HEK293T (cell line): ENCODE measurements around the gene CCDC187.

ENCODE experiments used
- CTCF ChIA-PET: fragments of 350-600 bp; formaldehyde crosslinking; extraction: SDS; loops from one replicate; lab custom pipeline; 2021; ENCODE audit warnings: antibody characterized with exemption, inconsistent platforms; lab: Yijun Ruan, JAX
- POLR2A ChIA-PET: fragments of 350-600 bp; formaldehyde crosslinking; extraction: SDS; loops from one replicate; lab custom pipeline; 2020; ENCODE audit warnings: antibody characterized with exemption, inconsistent platforms; lab: Yijun Ruan, JAX
- DNase-seq: peaks from one replicate; pipeline ENCODE4 v3.0.0; 2012; ENCODE audit warnings: mixed read lengths; ENCODE audit errors: extremely low spot score
- ARNT ChIP-seq: fragments of 450-650 bp; IDR thresholded peaks from 2 replicates; pipeline ENCODE4 v1.6.1; 2017; ENCODE audit warnings: mild to moderate bottlenecking
- BHLHE40 ChIP-seq: fragments of 450-650 bp; IDR thresholded peaks from 2 replicates; pipeline ENCODE4 v1.6.1; 2016; ENCODE audit warnings: mild to moderate bottlenecking, moderate library complexity, borderline replicate concordance
- CTBP1 ChIP-seq: fragments of 450-650 bp; IDR thresholded peaks from 2 replicates; pipeline ENCODE4 v1.6.1; 2016; ENCODE audit warnings: borderline replicate concordance
- ELF4 ChIP-seq: fragments of 450-650 bp; IDR thresholded peaks from 2 replicates; pipeline ENCODE4 v1.6.1; 2017; ENCODE audit warnings: antibody characterized with exemption
- FOXA1 ChIP-seq: fragments of 450-650 bp; IDR thresholded peaks from 2 replicates; pipeline ENCODE4 v1.6.1; 2016; ENCODE audit warnings: mild to moderate bottlenecking
- FOXK2 ChIP-seq: fragments of 450-650 bp; IDR thresholded peaks from 2 replicates; pipeline ENCODE4 v1.6.1; 2016; ENCODE audit warnings: mild to moderate bottlenecking
- FOXM1 ChIP-seq: fragments of 450-650 bp; IDR thresholded peaks from 2 replicates; pipeline ENCODE4 v1.6.1; 2017; ENCODE audit warnings: mild to moderate bottlenecking, borderline replicate concordance
- HDGF ChIP-seq: fragments of 450-650 bp; IDR thresholded peaks from 2 replicates; pipeline ENCODE4 v1.6.1; 2017; ENCODE audit warnings: antibody characterized with exemption, borderline replicate concordance
- L3MBTL2 ChIP-seq: fragments of 450-650 bp; conservative IDR thresholded peaks from 2 replicates; pipeline ENCODE4 v1.6.1; 2016; ENCODE audit warnings: mild to moderate bottlenecking
- LEF1 ChIP-seq: fragments of 450-650 bp; IDR thresholded peaks from 2 replicates; pipeline ENCODE4 v1.6.1; 2017; ENCODE audit warnings: mild to moderate bottlenecking, borderline replicate concordance
- NFRKB ChIP-seq: fragments of 450-650 bp; IDR thresholded peaks from 2 replicates; pipeline ENCODE4 v1.6.1; 2016; ENCODE audit warnings: mild to moderate bottlenecking, moderate library complexity
- SP1 ChIP-seq: fragments of 450-650 bp; IDR thresholded peaks from 2 replicates; pipeline ENCODE4 v1.6.1; 2017
- SUZ12 ChIP-seq: fragments of 450-650 bp; IDR thresholded peaks from 2 replicates; pipeline ENCODE4 v1.6.1; 2016; ENCODE audit warnings: mild to moderate bottlenecking
- TARDBP ChIP-seq: fragments of 450-650 bp; IDR thresholded peaks from 2 replicates; pipeline ENCODE4 v1.6.1; 2016
- ZNF384 ChIP-seq: fragments of 450-650 bp; IDR thresholded peaks from 2 replicates; pipeline ENCODE4 v1.6.1; 2016
- TF ChIP-seq, protein P1 (sequence below): fragments of 450-650 bp; IDR thresholded peaks from 2 replicates; pipeline ENCODE4 v1.6.1; 2016

The CCDC187 gene

DNA sequence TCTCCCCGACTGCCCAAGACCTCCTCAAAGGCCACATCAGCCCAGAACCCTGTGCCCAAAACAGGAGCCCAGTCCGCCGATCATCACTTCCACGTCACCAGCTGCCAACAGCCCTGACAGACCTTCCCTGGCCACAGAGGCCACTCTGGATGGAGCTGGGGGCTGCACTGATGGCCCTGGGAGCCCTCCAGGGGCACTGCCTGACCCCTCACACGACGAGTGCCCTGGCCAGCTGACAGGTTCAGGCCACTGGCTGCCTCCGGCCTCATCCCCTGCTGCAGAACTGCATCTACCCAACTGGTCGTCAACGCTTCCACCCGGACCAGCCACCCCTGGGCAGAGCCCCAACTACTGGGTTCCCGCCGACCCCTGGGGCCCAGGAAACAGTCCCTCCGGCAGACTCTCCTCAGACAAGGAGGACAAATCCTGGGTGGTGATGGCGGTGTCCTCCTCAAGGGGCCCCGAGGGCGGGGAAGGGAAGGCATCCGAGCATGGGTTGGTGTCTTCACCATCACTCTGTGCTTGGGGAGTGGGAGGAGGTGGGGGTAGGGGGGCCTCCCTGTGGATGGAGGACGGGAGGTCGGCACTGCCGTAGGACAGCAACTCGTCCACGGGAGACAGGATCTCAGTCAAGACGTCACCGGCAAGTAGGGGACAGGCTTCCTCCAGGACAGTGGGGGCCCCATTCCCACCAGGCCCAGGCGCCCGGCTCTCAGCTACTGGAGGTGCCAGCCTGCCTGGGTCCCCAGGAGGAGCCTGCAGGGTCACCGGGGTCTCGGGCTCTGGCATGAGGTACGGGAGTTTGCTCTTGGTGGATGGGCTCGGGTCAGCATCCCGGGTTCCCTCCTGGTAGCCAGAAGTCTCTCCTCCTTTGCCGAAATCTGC, 50.4 kb downstream of the CCDC187 start:
- CTCF ChIA-PET = no interaction called here
- POLR2A ChIA-PET = interaction anchor here (1.5 kb wide), 1 partner anchor 14 kb away, joined by 9 read pairs; no protein-coding TSS in a partner anchor

DNA sequence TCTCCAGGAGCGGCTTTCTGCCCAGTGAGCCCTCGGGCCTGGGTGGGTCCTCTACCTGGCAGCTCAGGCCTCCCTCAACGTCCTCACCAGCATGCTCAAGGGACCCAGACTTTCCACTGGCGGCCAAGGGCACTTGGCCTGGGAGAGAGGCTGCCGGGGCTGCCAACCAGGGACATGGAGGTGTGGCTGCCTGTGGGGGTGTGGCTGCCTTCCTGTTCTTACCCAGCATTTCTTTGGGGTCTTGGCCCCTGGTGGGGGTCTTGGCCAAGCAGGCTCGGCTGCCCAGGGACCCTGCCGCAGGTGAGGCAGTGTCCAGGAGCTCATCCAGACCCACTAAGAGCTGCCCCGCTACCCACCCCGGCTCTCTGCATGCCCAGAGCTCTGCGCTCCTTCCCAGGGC, 51.0 kb downstream of the CCDC187 start:
- CTCF ChIA-PET = no interaction called here
- POLR2A ChIA-PET = no interaction called here
- no peak for DNase-seq
- TF ChIP-seq ZNF384 (no peak), FOXM1 (no peak), FOXK2 (no peak), NFRKB (no peak), TARDBP (no peak), FOXA1 (no peak), SUZ12 (no peak), ELF4 (no peak), HDGF (no peak), L3MBTL2 (no peak), CTBP1 (no peak), SP1 (no peak), LEF1 (no peak)
- TF ChIP-seq, protein P1, sequence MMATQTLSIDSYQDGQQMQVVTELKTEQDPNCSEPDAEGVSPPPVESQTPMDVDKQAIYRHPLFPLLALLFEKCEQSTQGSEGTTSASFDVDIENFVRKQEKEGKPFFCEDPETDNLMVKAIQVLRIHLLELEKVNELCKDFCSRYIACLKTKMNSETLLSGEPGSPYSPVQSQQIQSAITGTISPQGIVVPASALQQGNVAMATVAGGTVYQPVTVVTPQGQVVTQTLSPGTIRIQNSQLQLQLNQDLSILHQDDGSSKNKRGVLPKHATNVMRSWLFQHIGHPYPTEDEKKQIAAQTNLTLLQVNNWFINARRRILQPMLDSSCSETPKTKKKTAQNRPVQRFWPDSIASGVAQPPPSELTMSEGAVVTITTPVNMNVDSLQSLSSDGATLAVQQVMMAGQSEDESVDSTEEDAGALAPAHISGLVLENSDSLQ = no peak

More for the DNA sequence above, 50.4 kb downstream of the CCDC187 start:
- DNase-seq = no peak
- TF ChIP-seq ELF4 = no peak
- TF ChIP-seq ZNF384 = no peak
- TF ChIP-seq ARNT = no peak
- TF ChIP-seq, protein P1 = no peak

DNA sequence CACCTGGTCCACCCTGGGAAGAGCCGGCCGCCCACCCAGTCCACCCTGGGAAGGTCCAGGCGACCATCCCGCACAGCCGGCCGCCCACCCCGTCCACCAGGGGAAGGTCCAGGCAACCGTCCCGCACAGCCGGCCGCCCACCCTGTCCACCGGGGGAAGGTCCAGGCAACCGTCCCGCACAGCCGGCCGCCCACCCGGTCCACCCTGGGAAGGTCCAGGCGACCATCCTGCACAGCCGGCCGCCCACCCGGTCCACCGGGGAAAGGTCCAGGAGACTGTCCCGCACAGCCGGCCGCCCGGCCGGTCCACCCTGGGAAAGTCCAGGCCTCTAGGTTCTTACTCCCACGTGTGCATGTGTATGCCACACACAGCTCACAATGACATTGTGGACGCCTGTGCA, 51.6 kb downstream of the CCDC187 start:
- TF ChIP-seq, protein P1 = no peak
- TF ChIP-seq ELF4 (no peak), FOXA1 (no peak), FOXK2 (no peak), HDGF (no peak), BHLHE40 (no peak), TARDBP (no peak), ZNF384 (no peak), L3MBTL2 (no peak), CTBP1 (no peak), SP1 (no peak), FOXM1 (no peak), NFRKB (no peak), ARNT (no peak), SUZ12 (no peak), LEF1 (no peak)
- CTCF ChIA-PET = no interaction called here
- no peak for DNase-seq
- POLR2A ChIA-PET = no interaction called here

DNA sequence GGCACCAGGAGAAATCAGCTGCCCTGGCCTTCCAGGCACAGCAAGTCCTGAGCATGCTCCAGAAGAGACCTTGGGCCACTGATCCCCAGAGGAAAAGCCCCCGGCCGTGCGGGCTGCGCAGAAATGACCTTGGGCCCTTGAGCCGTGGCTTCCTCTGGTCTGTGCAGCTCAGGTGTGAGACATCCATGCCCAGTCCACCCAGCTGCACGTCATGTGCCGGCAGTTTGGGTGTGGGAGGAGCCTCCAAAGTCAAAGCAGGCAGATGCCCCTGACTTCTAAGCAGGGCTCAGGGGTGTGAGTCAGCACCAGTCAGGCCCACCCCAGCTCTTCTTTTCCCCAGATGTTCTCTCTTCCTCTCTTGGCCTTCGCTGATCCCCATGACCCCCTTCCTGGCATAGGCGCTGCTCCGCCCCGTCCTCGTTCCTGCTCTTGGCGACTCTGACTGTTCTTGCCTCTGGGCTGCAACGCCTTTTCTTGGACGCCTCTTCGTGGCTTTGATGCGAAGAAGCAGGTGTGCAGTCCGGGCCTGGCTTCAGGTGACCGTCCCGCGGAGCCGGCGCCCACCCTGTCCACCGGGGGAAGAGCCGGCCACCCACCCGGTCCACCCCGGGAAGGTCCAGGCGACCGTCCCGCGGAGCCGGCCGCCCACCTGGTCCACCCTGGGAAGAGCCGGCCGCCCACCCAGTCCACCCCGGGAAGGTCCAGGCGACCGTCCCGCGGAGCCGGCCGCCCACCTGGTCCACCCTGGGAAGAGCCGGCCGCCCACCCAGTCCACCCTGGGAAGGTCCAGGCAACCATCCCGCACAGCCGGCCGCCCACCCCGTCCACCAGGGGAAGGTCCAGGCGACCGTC, 52.4 kb downstream of the CCDC187 start:
- TF ChIP-seq LEF1 = no peak
- DNase-seq = no peak
- ChIA-PET CTCF (no interaction called here), POLR2A (interaction anchor here (1.4 kb wide), 1 partner anchor 16 kb away, joined by 4 read pairs; no protein-coding TSS in a partner anchor)

DNA sequence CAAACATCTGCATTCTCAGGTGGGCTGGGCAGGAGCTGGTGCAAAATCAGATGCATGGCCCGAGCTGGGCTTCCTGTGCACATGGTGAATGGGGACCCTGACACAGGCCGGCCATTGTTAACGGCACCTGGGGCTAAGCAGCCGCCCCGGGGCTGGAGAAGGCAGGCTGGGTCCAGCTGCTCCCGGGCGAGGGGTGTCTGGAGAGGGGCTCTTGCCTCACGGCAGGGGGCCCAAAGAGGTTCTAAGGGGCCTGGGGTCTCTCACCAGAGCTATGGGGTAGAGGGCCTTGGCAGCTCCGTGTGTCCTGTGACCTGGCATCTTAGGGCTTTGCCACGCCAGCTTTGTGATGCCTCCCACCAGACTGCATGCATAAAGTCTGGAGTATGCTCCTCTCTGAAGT, 53.2 kb downstream of the CCDC187 start:
- POLR2A ChIA-PET = interaction anchor here (1.0 to 1.4 kb wide), 2 partner anchors 10 to 16 kb away, joined by 4 read pairs; no protein-coding TSS in a partner anchor
- CTCF ChIA-PET = no interaction called here

More for the DNA sequence above, 53.2 kb downstream of the CCDC187 start:
- TF ChIP-seq, protein P1 = no peak
- TF ChIP-seq LEF1 (no peak), HDGF (no peak), BHLHE40 (no peak), SUZ12 (no peak), CTBP1 (no peak), FOXM1 (no peak), ARNT (no peak), TARDBP (no peak), FOXA1 (no peak), FOXK2 (no peak), SP1 (no peak), NFRKB (no peak), L3MBTL2 (no peak), ELF4 (no peak), ZNF384 (no peak)
- no peak for DNase-seq
